ENCODE measurements around the gene MYO15B.
A peak's percentile ranks its signal among the peaks of the same experiment; 100 is the strongest.

Gene MYO15B

GRCh38 chr17:75587675-75588595 lies at the start of gene MYO15B:
TSS of gene MYO15B (plus strand) at chr17:75587800. CDS start at chr17:75588058, 258 bp downstream.
- DNase-seq = no peak

GRCh38 chr17:75539967-75540729 lies 47.5 kb upstream of the MYO15B start:
- DNase-seq = no peak

- no peak for DNase-seq
Measured at GRCh38 chr17:75540923-75541503, 46.6 kb upstream of the MYO15B start.

- no peak for DNase-seq
Measured at GRCh38 chr17:75542229-75542628, 45.4 kb upstream of the MYO15B start.

- DNase-seq = no peak
Measured at GRCh38 chr17:75542728-75543336, 44.8 kb upstream of the MYO15B start.

GRCh38 chr17:75544250-75544649 lies 43.4 kb upstream of the MYO15B start:
- DNase-seq = no peak

GRCh38 chr17:75546181-75546580 lies 41.4 kb upstream of the MYO15B start:
- no peak for DNase-seq

GRCh38 chr17:75547091-75547490 lies 40.5 kb upstream of the MYO15B start:
- DNase-seq = no peak

- no peak for DNase-seq
Measured at GRCh38 chr17:75548813-75549212, 38.8 kb upstream of the MYO15B start.

GRCh38 chr17:75549246-75550138 lies 38.1 kb upstream of the MYO15B start:
- peak; percentile 64 to 78 for DNase-seq

- DNase-seq = no peak
Measured at GRCh38 chr17:75550139-75550465, 37.5 kb upstream of the MYO15B start.

- no peak for DNase-seq
Measured at GRCh38 chr17:75551266-75551665, 36.3 kb upstream of the MYO15B start.

- DNase-seq = no peak
Measured at GRCh38 chr17:75552425-75553294, 34.9 kb upstream of the MYO15B start.

GRCh38 chr17:75553295-75554110 lies 34.1 kb upstream of the MYO15B start:
- no peak for DNase-seq

GRCh38 chr17:75555679-75556153 lies 31.9 kb upstream of the MYO15B start:
- DNase-seq = no peak

GRCh38 chr17:75557075-75557851 lies 30.3 kb upstream of the MYO15B start:
- DNase-seq = peak; percentile 68 to 83

- no peak for DNase-seq
Measured at GRCh38 chr17:75557852-75558665, 29.5 kb upstream of the MYO15B start.

Measured in NCI-H2081 (cell line).